Osteoblast (primary cell): Measurements from ENCODE around the gene HPCAL1. TPM values are rescaled to one million over a fixed set of nuclear protein-coding genes. Genes with fewer than 3 reads are reported as not detected.

Experiments
- DNase-seq: peaks from one replicate; pipeline ENCODE4 v3.0.0; 2011; ENCODE audit warnings: low spot score, mixed read lengths; ENCODE audit not compliant: insufficient read length; ENCODE audit errors: missing footprints
- H2AFZ ChIP-seq: 2 replicates; pipeline ENCODE4 v1.6.0; 2011; ENCODE audit warnings: mild to moderate bottlenecking, low read length
- H3K27ac ChIP-seq: 2 replicates; pipeline ENCODE4 v1.5.1; 2011; ENCODE audit warnings: mild to moderate bottlenecking, low read depth, low read length, moderate library complexity
- H3K27me3 ChIP-seq: 2 replicates; pipeline ENCODE4 v1.6.0; 2012; ENCODE audit warnings: mild to moderate bottlenecking, control low read depth, inconsistent platforms, low read length, moderate library complexity; ENCODE audit not compliant: insufficient read depth
- H3K36me3 ChIP-seq: 2 replicates; pipeline ENCODE4 v1.5.1; 2011; ENCODE audit warnings: mild to moderate bottlenecking, low read length, control low read depth, moderate library complexity; ENCODE audit not compliant: insufficient read depth
- H3K4me1 ChIP-seq: 2 replicates; pipeline ENCODE4 v1.5.1; 2011; ENCODE audit warnings: mild to moderate bottlenecking, low read length, control low read depth, moderate library complexity; ENCODE audit not compliant: insufficient read depth
- H3K4me2 ChIP-seq: 2 replicates; pipeline ENCODE4 v1.6.0; 2011; ENCODE audit warnings: mild to moderate bottlenecking, low read length; ENCODE audit not compliant: insufficient read depth
- H3K4me3 ChIP-seq: fragments of 200-600 bp; sonication (generic); 3 replicates; pipeline ENCODE4 v1.5.1; 2012; ENCODE audit warnings: mild to moderate bottlenecking, low read length, inconsistent platforms; ENCODE audit not compliant: insufficient read depth
- H3K79me2 ChIP-seq: 2 replicates; pipeline ENCODE4 v1.6.0; 2012; ENCODE audit warnings: mild to moderate bottlenecking, low read length, control low read depth, inconsistent platforms; ENCODE audit not compliant: insufficient read depth
- H3K9me3 ChIP-seq: 2 replicates; pipeline ENCODE4 v1.5.1; 2011; ENCODE audit warnings: low read depth, low read length, control low read depth
- H4K20me1 ChIP-seq: 2 replicates; pipeline ENCODE4 v1.6.0; 2012; ENCODE audit warnings: mild to moderate bottlenecking, low read length, control low read depth; ENCODE audit not compliant: insufficient read depth
- total RNA-seq: library from RNA; depleted of rRNA; stranded (reverse); fragments of >200 nt; gene quantifications from 2 replicates; pipeline ENCODE4 v1.2.3, GENCODE V29; 2012
- TF ChIP-seq, protein P1 (sequence below): IDR thresholded peaks from 2 replicates; pipeline ENCODE4 v1.5.1; 2011; ENCODE audit warnings: mild to moderate bottlenecking, low read depth, low read length, moderate library complexity; ENCODE audit errors: extremely low read depth

HPCAL1 gene
- total RNA-seq, 1 donor = 57.2 TPM

DNA sequence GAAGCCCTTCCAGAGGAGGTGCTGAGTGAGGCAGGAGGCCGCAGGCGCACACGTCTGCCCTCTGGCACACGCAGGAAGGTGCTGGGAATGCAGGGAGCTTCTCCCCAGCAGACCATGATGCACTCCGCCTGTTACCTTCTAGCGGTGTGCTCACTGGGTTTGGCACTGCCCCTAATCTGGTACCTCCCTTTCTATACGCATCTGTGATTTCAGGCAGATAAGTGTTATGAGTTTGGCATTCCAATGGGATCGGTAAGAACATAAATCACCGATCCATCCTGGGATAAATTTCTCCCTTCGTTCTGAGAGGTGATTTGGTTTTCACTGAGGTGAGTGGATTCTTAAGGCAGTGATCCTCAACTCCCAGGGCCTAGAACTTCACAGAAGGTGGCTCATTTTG is 110.8 kb downstream of the HPCAL1 start:
- no peak overlapping the region for H3K4me2 ChIP-seq
- no peaks in the 10 kb centered on the region for H3K9me3 ChIP-seq
- peaks cover 42% of the 10 kb centered on the region for H4K20me1 ChIP-seq
- H3K4me1 ChIP-seq = peaks cover 14% of the 10 kb centered on the region
- H3K4me3 ChIP-seq = no peak overlapping the region
- no peaks in the 10 kb centered on the region for H3K27me3 ChIP-seq
- H3K79me2 ChIP-seq = peaks cover 54% of the 10 kb centered on the region
- no peak overlapping the region for H2AFZ ChIP-seq
- no peak for DNase-seq
- TF ChIP-seq, protein P1, sequence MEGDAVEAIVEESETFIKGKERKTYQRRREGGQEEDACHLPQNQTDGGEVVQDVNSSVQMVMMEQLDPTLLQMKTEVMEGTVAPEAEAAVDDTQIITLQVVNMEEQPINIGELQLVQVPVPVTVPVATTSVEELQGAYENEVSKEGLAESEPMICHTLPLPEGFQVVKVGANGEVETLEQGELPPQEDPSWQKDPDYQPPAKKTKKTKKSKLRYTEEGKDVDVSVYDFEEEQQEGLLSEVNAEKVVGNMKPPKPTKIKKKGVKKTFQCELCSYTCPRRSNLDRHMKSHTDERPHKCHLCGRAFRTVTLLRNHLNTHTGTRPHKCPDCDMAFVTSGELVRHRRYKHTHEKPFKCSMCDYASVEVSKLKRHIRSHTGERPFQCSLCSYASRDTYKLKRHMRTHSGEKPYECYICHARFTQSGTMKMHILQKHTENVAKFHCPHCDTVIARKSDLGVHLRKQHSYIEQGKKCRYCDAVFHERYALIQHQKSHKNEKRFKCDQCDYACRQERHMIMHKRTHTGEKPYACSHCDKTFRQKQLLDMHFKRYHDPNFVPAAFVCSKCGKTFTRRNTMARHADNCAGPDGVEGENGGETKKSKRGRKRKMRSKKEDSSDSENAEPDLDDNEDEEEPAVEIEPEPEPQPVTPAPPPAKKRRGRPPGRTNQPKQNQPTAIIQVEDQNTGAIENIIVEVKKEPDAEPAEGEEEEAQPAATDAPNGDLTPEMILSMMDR = no peak
- no peak overlapping the region for H3K27ac ChIP-seq
- H3K36me3 ChIP-seq = peaks cover 8% of the 10 kb centered on the region

DNA sequence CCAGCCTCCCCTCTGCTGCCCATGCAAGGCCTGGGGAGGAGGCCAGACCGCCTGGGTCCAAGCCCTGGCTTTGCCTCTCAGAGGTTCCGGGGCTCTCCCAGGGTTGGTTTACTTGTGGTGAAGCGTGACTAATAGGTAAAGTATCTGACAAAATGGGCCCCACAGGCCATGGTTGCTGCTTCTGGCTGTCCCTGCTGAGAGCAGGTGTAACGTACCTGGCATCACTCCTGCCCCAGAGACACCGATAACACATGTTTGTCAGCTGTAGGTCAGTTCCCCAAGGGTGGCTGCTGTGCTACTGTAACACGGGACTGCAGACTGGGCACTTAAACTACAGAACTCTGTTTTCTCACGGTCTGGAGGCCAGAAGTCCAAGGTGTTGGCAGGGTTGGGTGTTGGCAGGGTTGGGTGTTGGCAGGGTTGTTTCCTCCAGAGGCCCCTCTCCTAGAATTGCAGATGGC is 111.3 kb downstream of the HPCAL1 start:
- Histone ChIP-seq H3K27me3 (no peaks in the 10 kb centered on the region), H3K27ac (no peak overlapping the region), H3K4me2 (no peak overlapping the region), H3K4me1 (peaks cover 11% of the 10 kb centered on the region), H3K9me3 (no peaks in the 10 kb centered on the region), H3K4me3 (no peak overlapping the region), H3K36me3 (peaks cover 8% of the 10 kb centered on the region), H4K20me1 (peaks cover 42% of the 10 kb centered on the region), H3K79me2 (peaks cover 54% of the 10 kb centered on the region), H2AFZ (no peak overlapping the region)
- DNase-seq = peak; percentile 93
- TF ChIP-seq, protein P1 = no peak

DNA sequence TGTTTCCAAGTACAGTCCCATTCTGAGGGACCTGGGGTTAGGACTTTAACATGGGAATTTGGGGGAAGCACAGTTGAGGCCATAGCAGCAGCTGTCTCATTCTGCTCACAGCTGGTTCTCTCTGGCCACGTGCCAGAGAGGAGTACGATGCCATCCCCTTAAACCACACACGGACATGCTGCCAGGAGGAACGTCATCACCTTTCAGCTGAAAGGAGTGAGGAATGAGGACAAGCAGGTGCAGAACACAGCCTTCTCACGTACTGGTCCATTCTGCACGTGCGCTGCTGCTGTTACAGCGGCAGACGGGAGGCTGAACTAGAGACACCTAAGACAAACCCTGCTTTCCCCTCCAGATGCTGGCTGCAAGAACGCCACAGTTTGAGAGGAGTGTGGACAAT is 111.9 kb downstream of the HPCAL1 start:
- Histone ChIP-seq H4K20me1 (peaks cover 42% of the 10 kb centered on the region), H3K4me2 (no peak overlapping the region), H3K4me1 (peaks cover 11% of the 10 kb centered on the region), H3K36me3 (peaks cover 8% of the 10 kb centered on the region), H3K27ac (no peak overlapping the region), H3K79me2 (peaks cover 52% of the 10 kb centered on the region), H3K9me3 (no peaks in the 10 kb centered on the region), H3K27me3 (no peaks in the 10 kb centered on the region), H2AFZ (no peak overlapping the region), H3K4me3 (no peak overlapping the region)
- TF ChIP-seq, protein P1 = no peak
- no peak for DNase-seq

DNA sequence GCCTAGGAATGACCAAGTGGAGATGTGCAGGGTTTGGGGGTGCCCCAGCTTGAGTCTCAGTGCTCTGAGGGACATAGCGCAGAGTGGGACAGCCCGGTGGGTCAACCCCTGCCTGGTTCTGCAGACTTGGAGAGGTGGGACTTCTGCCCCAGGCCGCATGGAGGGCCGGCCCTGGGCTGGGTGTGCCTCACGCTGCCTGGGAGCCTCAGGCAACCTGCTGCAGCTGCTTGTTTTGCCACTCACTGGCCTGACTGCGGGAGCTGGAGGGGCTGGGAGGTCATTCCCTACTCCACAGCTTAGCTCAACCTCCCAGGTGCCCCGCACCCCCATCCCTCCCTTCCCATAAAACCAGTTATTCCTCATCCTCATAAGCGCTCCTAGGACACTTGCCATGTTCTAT is 112.3 kb downstream of the HPCAL1 start:
- Histone ChIP-seq H3K4me1 (peaks cover 11% of the 10 kb centered on the region), H3K36me3 (peaks cover 8% of the 10 kb centered on the region), H2AFZ (no peak overlapping the region), H3K27me3 (no peaks in the 10 kb centered on the region), H3K79me2 (peaks cover 50% of the 10 kb centered on the region), H3K27ac (no peak overlapping the region), H3K4me3 (no peak overlapping the region), H3K9me3 (no peaks in the 10 kb centered on the region), H4K20me1 (peaks cover 39% of the 10 kb centered on the region), H3K4me2 (no peak overlapping the region)
- no peak for DNase-seq
- TF ChIP-seq, protein P1 = no peak
